GM19328 (cell line): ENCODE measurements around the gene RANBP2.

Source experiments
- ATAC-seq: cut with Tn5 transposase; IDR thresholded peaks from one replicate; pipeline ENCODE4 v1.9.1; 2021; ENCODE audit warnings: mild to moderate bottlenecking, moderate library complexity; ENCODE audit not compliant: unreplicated experiment

The RANBP2 gene

GRCh38 chr2:108834620-108835019 lies 115.3 kb downstream of the RANBP2 start:
- ATAC-seq: no peak

- no peak for ATAC-seq
Observed at GRCh38 chr2:108835040-108835439, 115.8 kb downstream of the RANBP2 start.
